ENCODE results near the gene LGALS7.

Gene LGALS7

GRCh38 chr19:38725469-38726283 is 47.6 kb downstream of the LGALS7 start:
- no peak for DNase-seq

- no peak for DNase-seq
Measured at GRCh38 chr19:38723990-38724854, 49.1 kb downstream of the LGALS7 start.

- DNase-seq = no peak
Measured at GRCh38 chr19:38723606-38723965, 49.7 kb downstream of the LGALS7 start.

- no peak for DNase-seq
Measured at GRCh38 chr19:38722947-38723605, 50.2 kb downstream of the LGALS7 start.

GRCh38 chr19:38721979-38722773 is 51.1 kb downstream of the LGALS7 start:
- no peak for DNase-seq

- no peak for DNase-seq
Measured at GRCh38 chr19:38721496-38721895, 51.8 kb downstream of the LGALS7 start.
